Stimulated activated CD8-positive, alpha-beta memory T cell treated with anti-CD3 and anti-CD28 coated beads, Interleukin-4, amount 100 ng/mL, for 1 hour (primary cell): Measurements from ENCODE around the gene ATG16L2.

Experiments used
- DNase-seq, 2 donors: peaks; one replicate each; pipeline ENCODE4 v3.0.0-alpha.2; 2020; ENCODE audit warnings: low read depth in 2 of 2, low spot score in 1 of 2

ATG16L2 gene

DNA sequence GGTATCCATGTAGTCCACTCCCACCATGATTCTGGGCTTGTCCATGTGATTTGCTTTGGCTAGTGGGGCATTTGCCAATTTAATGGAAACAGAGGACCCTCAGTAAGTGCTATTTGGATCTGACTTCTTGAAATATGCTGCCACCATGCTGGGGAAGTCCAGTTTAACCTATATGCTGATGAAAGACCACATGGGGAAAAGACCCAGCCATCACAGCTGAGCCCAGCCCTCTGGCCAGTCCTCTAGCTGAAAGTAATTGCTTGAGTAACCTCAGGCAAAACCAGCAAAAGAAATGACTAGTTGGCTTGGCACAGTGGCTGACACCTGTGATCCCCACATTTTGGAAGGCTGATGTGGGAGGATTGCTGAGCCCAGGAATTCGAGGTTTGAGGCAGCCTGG is 61.5 kb downstream of the ATG16L2 start:
- no peak for DNase-seq

DNA sequence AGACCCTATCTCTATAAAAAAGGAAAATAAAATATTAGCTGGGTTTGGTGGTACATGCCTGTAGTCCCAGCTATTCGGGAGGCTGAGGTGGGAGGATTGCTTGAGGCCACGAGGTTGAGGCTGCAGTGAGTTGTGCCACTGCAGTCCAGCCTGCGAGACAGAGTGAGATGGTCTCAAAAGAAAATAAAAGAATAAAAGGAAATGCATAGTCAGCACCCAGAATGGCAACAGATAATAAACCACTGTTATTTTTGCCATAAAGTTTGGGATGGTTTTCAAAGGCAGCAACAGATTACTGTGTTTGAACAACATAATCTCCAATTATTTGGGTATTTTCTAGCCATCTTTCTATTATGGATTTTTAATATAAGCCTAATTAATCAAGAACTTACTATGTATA is 61.9 kb downstream of the ATG16L2 start:
- DNase-seq = no peak
